ENCODE results near the gene SEMA5A.

DNA sequence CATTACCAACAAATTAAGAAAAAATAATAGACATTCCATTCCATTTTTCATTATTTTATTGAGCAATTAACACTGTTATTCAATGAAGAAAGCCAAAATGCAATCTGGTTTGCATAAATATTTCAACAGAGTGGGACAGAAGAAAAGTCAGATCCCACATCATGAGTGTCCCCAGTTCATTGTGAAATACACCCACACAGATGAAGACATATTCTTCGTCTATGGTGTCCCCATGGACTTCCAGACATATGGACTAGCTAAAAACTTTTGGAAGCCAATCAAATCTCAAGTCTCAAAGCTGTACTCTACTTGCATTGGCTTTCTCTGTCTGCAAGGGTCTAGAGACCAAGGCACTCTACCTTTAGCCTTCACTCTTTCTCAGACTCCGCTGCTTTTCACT lies 194.3 kb downstream of the SEMA5A start:
- TF ChIP-seq, protein P1, sequence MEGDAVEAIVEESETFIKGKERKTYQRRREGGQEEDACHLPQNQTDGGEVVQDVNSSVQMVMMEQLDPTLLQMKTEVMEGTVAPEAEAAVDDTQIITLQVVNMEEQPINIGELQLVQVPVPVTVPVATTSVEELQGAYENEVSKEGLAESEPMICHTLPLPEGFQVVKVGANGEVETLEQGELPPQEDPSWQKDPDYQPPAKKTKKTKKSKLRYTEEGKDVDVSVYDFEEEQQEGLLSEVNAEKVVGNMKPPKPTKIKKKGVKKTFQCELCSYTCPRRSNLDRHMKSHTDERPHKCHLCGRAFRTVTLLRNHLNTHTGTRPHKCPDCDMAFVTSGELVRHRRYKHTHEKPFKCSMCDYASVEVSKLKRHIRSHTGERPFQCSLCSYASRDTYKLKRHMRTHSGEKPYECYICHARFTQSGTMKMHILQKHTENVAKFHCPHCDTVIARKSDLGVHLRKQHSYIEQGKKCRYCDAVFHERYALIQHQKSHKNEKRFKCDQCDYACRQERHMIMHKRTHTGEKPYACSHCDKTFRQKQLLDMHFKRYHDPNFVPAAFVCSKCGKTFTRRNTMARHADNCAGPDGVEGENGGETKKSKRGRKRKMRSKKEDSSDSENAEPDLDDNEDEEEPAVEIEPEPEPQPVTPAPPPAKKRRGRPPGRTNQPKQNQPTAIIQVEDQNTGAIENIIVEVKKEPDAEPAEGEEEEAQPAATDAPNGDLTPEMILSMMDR (optimal IDR thresholded peaks at IDR 0.05 in 1 of 3, IDR thresholded peaks at IDR 0.05 in 1 of 3, conservative IDR thresholded peaks at IDR 0.05 in 1 of 3; ENCODE audit: extremely low read depth in 1 of 3, insufficient read depth in 2 of 3, low read length in 3 of 3): no peak
- no peak for TF ChIP-seq EZH2 (IDR thresholded peaks at IDR 0.05; ENCODE audit: low read length)

Measured in keratinocyte (primary cell).